ENCODE measurements around the gene SLC9A1. TPM values are rescaled to one million over a fixed set of nuclear protein-coding genes. Genes with fewer than 3 reads are reported as not detected.
"Not testable (repeated sequence)": the region's sequence is repeated elsewhere in the genome, so short reads cannot be mapped to it uniquely, and the experiment has no call there.

SLC9A1 gene
- total RNA-seq, 2 experiments from 2014 or later, result 14.2 to 19.0 TPM

- Histone ChIP-seq H3K4me1 (ENCODE audit: insufficient read depth, low read length) (no peaks in the 10 kb centered on the region), H3K9me3 (ENCODE audit: control insufficient read depth in 1 of 2, insufficient read depth in 1 of 2, low read length in 2 of 2) (no peaks in the 10 kb centered on the region), H3K27ac (ENCODE audit: low read depth in 1 of 2, low read length in 2 of 2) (no peak overlapping the region), H3K4me3 (ENCODE audit: low read length) (no peak overlapping the region), H3K36me3 (ENCODE audit: insufficient read depth, low read length) (peaks cover 8% of the 10 kb centered on the region), H3K27me3 (ENCODE audit: control insufficient read depth in 1 of 2, insufficient read depth in 2 of 2, low read length in 2 of 2) (no peaks in the 10 kb centered on the region)
- Mint-ChIP-seq H3K36me3 (ENCODE audit: low read depth) (peaks cover 14% of the 10 kb centered on the region), H3K4me1 (ENCODE audit: low read depth) (no peaks in the 10 kb centered on the region), H3K27ac (no peak overlapping the region), H3K27me3 (no peaks in the 10 kb centered on the region), H3K9me3 (no peaks in the 10 kb centered on the region), H3K4me3 (no peak overlapping the region)
- TF ChIP-seq CTCF (IDR thresholded peaks at IDR 0.05), result no peak
- DNase-seq (no peak), ATAC-seq (ENCODE audit: poor library complexity) (no peak)
- intact Hi-C loops (cut with DNase I, micrococcal nuclease), result no loop called here
- ChIA-PET CTCF (interaction anchor here (0.6 kb wide), 1 partner anchor 27 kb away, joined by 4 read pairs; the partner anchor contains the start of gene SLC9A1), POLR2A (no interaction called here)
Observed at GRCh38 chr1:27127419-27127818, 27.5 kb downstream of the SLC9A1 start.

GRCh38 chr1:27126391-27126790 is 28.5 kb downstream of the SLC9A1 start:
- Histone ChIP-seq H3K27ac (ENCODE audit: low read depth in 1 of 2, low read length in 2 of 2) (no peak overlapping the region), H3K27me3 (ENCODE audit: control insufficient read depth in 1 of 2, insufficient read depth in 2 of 2, low read length in 2 of 2) (no peaks in the 10 kb centered on the region), H3K36me3 (ENCODE audit: insufficient read depth, low read length) (peaks cover 8% of the 10 kb centered on the region), H3K4me3 (ENCODE audit: low read length) (no peak overlapping the region), H3K4me1 (ENCODE audit: insufficient read depth, low read length) (no peaks in the 10 kb centered on the region), H3K9me3 (ENCODE audit: control insufficient read depth in 1 of 2, insufficient read depth in 1 of 2, low read length in 2 of 2) (no peaks in the 10 kb centered on the region)
- Mint-ChIP-seq H3K4me3 (no peak overlapping the region), H3K36me3 (ENCODE audit: low read depth) (peaks cover 14% of the 10 kb centered on the region), H3K9me3 (no peaks in the 10 kb centered on the region), H3K27me3 (no peaks in the 10 kb centered on the region), H3K27ac (no peak overlapping the region), H3K4me1 (ENCODE audit: low read depth) (no peaks in the 10 kb centered on the region)
- ChIA-PET CTCF (no interaction called here), POLR2A (interaction anchor here (0.6 to 1.2 kb wide), 2 partner anchors 11 to 45 kb away, joined by 3 to 4 read pairs; no protein-coding TSS in a partner anchor)
- no peak for DNase-seq
- no peak for TF ChIP-seq CTCF (IDR thresholded peaks at IDR 0.05)
- intact Hi-C loops (cut with DNase I, micrococcal nuclease), result no loop called here
- no peak for ATAC-seq (ENCODE audit: poor library complexity)

GRCh38 chr1:27125125-27125524 is 29.8 kb downstream of the SLC9A1 start:
- H3K9me3 Mint-ChIP-seq; H3K27me3 ChIP-seq (ENCODE audit: control insufficient read depth in 1 of 2, insufficient read depth in 2 of 2, low read length in 2 of 2); DNase-seq; H3K4me3 Mint-ChIP-seq; H3K4me3 ChIP-seq (ENCODE audit: low read length); H3K27ac Mint-ChIP-seq; intact Hi-C loops (cut with DNase I, micrococcal nuclease); H3K4me1 Mint-ChIP-seq (ENCODE audit: low read depth); ATAC-seq (ENCODE audit: poor library complexity); H3K27ac ChIP-seq (ENCODE audit: low read depth in 1 of 2, low read length in 2 of 2); CTCF ChIA-PET; H3K27me3 Mint-ChIP-seq; H3K4me1 ChIP-seq (ENCODE audit: insufficient read depth, low read length); H3K36me3 ChIP-seq (ENCODE audit: insufficient read depth, low read length); H3K9me3 ChIP-seq (ENCODE audit: control insufficient read depth in 1 of 2, insufficient read depth in 1 of 2, low read length in 2 of 2): not testable (repeated sequence)
- H3K36me3 Mint-ChIP-seq (ENCODE audit: low read depth), result peaks cover 14% of the 10 kb centered on the region
- POLR2A ChIA-PET, result interaction anchor here (0.7 to 1.6 kb wide), 3 partner anchors 13 to 171 kb away, joined by 3 to 4 read pairs (median 3); no protein-coding TSS in a partner anchor

- Histone ChIP-seq H3K4me1 (ENCODE audit: insufficient read depth, low read length) (no peaks in the 10 kb centered on the region), H3K27me3 (ENCODE audit: control insufficient read depth in 1 of 2, insufficient read depth in 2 of 2, low read length in 2 of 2) (no peaks in the 10 kb centered on the region), H3K27ac (ENCODE audit: low read depth in 1 of 2, low read length in 2 of 2) (no peak overlapping the region), H3K36me3 (ENCODE audit: insufficient read depth, low read length) (peaks cover 8% of the 10 kb centered on the region), H3K4me3 (ENCODE audit: low read length) (no peak overlapping the region), H3K9me3 (ENCODE audit: control insufficient read depth in 1 of 2, insufficient read depth in 1 of 2, low read length in 2 of 2) (no peaks in the 10 kb centered on the region)
- TF ChIP-seq CTCF (IDR thresholded peaks at IDR 0.05), result no peak
- ATAC-seq (ENCODE audit: poor library complexity) (no peak), DNase-seq (no peak)
- Mint-ChIP-seq H3K27ac (no peak overlapping the region), H3K4me3 (no peak overlapping the region), H3K36me3 (ENCODE audit: low read depth) (peaks cover 14% of the 10 kb centered on the region), H3K27me3 (no peaks in the 10 kb centered on the region), H3K9me3 (no peaks in the 10 kb centered on the region), H3K4me1 (ENCODE audit: low read depth) (no peaks in the 10 kb centered on the region)
- ChIA-PET CTCF (no interaction called here), POLR2A (interaction anchor here (1.4 to 1.6 kb wide), 2 partner anchors 12 to 30 kb away, joined by 3 to 4 read pairs; no protein-coding TSS in a partner anchor)
- intact Hi-C loops (cut with DNase I, micrococcal nuclease), result no loop called here
Observed at GRCh38 chr1:27124405-27124804, 30.5 kb downstream of the SLC9A1 start.
